Muscle of arm (tissue), 12 donors: ENCODE data around the gene EFHC1. TPM values are rescaled to one million over a fixed set of nuclear protein-coding genes. Genes with fewer than 3 reads are reported as not detected.
A peak's percentile ranks its signal among the peaks of the same experiment; 100 is the strongest.

ENCODE experiments used
- DNase-seq: peaks from one replicate; pipeline ENCODE4 v3.0.0-alpha.2; 2013
- polyA plus RNA-seq, 12 donors: library from polyadenylated mRNA; unstranded; fragments of 120-200 nt; gene quantifications; one replicate each; pipeline ENCODE4 v1.2.1, GENCODE V29; 2013; ENCODE audit not compliant: insufficient read length in 12 of 12

EFHC1 gene
- polyA plus RNA-seq, 12 donors: 14.4 to 72.6 (median 23.4) TPM; not detected in 1

DNA sequence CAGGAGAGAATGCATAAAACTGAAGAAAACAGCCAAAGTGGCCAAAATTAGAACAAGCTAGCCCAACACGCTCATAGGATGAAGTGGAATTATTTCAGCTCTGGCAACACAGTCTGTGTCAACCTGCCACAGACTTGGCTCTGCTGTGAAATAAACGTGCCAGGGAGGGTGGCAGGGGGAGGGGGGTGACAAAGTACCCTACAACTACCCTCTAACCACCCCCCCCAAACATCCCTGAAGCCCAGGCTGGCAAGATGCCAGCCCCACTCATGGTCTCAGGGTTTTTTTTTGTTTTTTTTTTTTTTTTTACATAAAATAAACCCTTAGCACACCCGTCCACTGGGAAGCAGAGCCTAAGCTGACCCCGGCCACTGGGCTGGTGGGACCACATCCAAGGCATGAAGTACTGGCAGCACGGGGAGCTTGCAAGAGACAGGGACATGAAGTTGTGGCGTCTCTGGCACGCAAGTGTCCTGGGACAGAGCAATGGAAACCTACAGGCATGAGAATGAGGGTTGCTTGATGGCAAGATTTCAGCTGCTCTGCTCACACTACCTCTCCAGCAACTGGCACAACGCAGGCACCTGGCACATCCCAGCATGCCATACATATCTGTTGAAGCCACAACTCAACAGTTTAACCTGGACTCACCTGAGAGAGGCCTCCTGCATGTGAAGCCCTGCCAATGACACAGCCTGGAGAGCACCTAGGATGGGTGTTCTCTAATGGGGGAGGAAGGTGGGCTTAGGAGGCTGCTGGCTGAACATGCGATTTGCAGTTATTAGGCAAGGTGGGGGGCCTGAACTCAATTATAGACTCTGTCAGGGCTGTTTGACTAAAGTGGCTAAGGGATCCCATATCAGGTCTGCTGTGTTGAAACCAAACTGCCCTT, 80.3 kb downstream of the EFHC1 start:
- no peak for DNase-seq

DNA sequence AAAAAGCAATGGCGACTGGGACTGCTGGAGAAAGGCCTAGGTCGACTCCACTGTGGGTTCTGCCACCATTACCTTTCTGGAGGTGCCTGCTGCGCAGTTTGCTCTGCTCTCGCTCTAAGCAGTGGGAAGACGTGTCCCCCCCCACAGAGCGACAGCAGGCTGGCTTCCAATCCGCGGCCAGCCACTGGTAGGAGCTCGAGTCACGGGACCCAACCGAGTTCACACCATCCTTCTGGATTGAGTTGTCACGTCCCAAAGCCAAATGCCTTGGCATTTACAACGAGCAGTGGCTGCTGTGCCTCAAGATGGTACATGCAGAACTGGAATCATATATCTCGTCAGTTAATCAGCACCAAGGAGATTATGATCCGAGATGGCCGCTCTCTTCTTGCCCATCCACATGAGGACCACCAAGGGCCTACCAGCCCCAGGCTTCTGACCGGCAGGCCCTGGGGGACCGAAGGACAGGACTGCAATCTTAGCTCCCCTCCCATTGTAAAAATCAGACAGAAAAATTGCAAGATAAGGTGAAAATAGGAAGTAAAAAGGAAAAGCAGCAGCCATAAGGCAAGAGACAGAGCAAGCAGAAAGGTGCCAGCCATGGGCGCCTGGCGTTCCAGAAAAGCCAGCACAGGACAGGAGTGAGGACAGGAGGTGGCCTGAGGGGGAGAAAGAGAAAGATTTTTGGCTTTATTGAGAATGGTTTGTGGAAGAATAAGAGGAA, 82.3 kb downstream of the EFHC1 start:
- DNase-seq: no peak

DNA sequence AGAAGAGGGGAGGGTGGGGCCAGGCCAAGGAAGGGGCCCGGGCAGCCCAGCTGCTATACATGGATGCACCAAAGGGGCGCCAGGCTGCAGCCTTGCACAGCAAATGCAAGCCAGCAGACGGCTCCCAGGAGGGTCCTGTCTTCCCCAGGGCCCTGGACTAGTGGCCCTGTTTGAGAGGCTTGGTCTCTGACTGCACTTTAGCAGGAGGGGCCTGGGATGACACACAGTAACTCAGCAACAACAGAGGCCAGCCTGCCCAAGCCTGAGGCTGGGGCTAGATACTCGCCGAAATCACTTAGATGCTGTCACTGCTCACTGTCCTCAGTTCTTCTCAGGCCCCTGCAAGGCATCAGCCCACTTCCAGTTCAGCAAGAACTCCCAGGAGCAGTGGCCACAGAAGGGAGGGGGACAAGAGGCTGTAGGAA, 83.2 kb downstream of the EFHC1 start:
- no peak for DNase-seq

DNA sequence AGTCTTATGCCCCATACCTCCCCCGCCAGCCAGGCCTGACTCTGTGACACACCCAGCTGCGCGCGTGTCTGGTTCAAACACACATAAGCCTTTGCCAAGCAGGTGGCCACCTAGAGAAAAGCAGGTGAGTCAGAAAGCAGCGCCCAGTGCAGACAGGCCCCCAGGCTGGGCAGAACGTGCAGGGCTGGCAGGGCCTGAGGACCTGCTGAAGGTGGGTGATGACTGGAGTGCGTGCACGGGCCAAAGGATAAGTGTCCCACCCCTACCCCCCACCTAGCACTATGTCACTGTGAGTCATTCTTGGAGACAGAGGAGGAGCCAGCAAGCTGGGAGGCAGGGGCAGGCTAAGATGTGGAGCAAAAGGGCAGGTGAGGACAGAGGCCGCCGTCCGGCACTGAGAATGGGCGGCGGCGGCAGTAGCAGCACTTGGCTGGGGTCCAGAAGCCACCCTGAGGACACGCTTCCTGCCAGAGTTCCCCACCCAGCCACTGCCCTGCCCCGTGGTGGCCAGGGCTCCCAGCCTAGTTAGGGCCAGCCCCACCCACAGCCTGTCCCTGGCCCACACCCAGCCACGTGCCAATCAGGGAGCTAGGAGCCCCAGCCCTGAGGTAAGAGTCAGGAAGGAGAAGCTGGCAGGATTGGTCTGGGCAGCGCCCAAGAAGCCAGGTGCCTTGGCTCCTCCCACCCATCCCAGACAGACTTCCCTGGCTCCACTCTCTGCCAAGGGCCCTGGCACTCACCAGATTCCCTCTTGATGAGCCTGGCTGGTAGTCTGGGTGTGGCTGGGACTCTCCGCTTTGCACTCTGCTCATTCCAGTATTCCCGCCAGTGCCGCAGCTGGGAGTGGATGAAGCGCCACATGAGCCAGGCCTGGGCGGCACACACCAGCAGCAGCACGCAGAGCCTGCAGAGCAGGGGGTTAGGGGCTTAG, 84.0 kb downstream of the EFHC1 start:
- DNase-seq: peak; percentile 44

DNA sequence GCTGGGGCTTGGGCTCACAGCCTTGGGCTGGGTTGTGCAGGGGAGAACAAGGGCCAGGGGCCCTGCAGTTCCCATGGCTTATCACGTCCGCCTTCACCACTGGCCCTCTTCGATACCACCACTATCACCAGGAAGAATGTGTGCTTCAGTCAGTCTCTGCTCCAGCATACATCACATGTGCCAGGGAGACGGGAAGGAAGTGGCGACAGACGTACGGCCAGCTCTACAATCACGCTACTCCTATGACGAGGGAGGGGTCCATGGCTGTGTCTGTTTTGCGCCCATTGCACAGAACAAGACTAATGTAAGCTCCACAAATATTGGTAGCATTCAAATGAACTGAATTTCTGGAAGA, 84.6 kb downstream of the EFHC1 start:
- no peak for DNase-seq

DNA sequence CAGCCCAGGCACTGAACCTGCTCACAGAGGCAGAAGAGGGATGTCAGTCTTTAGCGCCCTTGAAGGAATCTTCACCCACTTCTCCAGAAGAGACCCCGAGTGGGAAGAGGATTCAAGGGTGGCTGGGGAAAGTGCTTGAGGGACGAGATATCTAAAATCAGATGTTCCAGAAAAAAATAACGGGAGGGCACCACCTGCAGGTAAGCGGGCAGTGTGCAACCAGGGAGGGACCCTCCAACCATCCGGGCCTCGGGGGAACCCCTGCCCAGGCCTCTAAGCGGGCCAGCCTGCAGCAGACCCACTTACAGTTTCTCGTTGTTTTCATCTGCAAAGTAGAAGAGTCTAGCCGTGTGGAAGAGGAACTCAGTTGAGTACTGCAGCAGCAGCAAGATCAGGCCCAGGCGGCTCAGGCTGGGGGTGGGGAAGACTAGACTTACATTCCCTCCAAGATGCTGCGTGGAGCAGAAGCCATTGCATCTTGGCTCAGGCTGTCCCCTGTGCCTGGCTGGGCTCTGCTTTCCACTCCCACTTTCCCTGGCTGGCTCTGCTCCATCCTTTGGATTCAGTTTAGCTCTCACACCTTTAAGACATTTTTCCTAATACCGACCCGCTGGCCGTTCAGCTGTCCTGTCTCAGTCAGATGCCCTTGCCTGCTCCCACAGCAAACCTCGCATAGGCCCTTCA, 85.7 kb downstream of the EFHC1 start:
- peak; percentile 63 for DNase-seq

DNA sequence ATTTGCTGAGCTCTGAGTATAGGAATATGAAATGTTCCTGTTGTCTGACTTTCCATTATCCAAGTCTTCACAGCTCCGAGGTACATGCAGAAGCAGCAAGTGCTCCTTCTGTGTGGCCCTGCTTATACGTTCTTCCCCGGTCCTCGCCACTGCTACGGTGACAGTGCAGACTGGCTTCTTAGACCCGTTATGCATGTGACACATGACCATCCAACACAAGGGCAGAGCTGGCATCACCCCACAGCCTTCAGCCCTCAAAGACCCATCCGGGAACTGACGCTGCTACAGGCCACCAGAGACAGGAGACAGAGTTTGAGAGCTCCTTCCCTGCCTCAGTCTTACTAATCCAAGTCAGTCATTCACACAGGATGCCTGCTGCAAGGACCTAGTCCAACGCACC, 86.3 kb downstream of the EFHC1 start:
- DNase-seq: no peak

DNA sequence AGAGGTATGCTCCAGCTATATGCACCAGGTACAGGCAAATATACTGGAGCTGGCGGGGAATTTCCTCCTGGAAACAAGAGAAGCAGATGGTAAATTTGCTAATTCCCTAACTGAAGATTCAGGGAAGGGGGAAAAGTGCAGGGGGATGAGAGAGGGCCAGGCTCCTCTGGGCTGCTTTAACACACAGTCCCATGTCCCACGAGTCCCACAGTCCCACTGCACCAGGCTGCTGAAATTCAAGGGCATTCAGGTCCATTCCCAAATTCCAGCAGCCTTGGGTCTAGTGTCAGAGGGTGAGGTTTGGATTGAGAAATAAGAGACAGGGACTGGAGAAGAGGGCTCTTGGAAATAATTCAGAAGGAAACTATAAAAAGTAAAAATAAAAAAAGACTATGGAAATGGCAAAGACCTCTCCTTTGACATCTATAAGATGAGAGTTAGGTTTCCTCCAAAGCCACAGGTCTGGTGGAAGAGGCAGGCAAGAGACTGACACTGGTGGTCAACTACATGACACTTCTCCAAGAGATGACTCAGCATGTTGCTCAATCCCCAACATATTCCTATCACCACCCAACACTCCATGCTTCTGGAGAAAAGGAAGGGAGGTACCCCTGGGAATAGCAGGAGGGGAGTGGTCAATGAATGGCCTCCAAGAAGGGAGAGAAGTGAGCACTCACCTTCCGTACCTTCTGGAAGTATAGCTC, 87.6 kb downstream of the EFHC1 start:
- no peak for DNase-seq

DNA sequence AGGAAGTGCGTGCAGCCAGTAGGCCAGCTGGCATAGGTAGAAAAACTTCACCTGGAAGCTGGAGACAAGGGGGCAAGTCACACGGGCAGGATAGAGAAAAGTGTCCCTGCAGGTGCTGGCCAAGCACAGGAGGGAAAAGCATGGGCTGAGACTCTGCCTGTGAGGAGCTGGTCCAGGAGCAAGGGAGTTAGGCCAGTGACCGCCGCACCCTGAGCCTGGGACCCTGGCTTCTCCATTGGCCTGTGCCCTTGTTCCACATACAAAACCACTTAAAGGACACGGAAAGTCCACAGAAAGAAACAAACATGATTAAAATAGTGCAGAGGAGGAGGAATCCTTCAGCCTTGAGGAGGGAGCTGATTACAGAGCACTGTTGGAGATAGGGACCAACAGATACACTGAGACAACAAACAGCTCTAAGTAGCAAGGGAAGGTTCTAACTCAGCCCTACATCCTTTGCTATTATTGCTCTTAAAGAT, 88.2 kb downstream of the EFHC1 start:
- no peak for DNase-seq

DNA sequence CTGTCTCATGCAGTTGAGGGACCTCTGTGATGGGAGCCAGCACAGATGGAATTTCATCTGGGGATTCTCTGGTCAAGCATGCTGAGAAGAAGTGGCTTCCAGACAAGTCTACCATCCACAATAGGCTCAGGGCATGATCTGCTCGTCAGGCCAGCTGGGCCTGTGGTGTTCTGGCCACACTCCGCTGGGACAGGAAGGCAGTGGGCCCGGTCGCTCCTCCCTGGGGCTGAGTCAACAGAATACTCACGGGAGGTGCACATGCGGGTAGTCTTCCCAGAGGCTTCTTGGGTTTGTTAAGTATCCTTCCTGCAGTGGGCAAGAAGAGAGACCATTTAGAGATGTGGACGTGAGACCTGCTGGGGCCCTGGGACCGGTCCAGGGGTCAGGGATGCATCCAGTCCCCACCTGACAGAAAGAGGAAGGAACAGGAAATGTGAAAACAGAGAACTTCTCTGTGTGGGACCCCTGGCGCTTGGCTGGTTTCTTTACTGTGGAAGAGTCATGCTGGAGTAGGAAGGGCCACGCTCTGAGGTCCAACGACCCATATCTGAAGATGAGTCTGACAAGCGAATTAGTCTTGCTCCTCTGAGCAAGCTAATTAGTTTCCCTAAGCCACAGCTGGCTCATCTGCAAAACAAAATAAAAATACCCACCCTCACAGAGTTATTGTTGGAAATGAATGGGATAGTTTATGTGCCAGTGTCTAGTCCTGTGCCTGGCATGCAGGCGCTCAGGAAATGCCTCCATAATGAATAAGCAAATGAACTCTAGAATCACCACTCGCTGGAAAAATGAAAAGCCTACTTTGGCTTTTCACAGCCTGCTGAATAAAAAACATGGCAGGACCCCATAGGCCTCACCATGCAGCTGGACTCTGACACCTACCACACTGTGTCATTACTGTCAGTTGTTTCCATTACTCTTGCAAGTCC, 89.4 kb downstream of the EFHC1 start:
- DNase-seq: no peak

DNA sequence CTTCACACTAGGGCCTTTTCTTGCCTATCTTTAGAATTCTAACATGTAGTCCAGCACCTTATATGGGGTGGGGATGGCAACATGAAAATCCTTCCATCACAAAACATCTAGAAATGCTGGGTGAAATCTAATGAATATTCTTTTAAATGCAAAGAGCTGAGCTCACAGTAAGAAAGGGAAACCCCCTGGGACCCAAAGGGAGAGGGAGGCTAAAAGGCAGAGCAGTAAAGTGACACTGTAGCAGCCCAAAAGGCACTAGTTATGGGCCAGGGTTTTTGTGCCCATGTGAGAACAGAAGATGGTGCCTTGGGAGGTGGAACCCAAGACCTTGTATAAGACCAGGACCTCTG, 90.0 kb downstream of the EFHC1 start:
- no peak for DNase-seq

DNA sequence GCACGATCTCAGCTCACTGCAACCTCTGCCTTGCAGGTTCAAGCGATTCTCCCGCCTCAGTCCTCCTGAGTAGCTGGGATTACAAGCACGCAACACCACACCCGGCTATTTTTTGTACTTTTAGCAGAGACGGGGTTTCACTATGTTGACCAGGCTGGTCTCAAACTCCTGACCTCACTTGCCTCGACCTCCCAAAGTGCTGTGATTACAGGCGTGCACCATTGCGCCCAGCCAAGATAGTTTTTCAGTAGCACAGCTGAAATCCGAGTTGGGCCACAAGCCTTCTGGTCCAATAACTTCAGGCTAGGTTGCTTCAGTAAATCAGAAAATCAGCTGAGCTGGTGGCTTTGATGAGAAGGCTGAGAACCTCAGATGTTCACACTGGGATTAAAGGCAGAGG, 91.0 kb downstream of the EFHC1 start:
- DNase-seq: no peak

DNA sequence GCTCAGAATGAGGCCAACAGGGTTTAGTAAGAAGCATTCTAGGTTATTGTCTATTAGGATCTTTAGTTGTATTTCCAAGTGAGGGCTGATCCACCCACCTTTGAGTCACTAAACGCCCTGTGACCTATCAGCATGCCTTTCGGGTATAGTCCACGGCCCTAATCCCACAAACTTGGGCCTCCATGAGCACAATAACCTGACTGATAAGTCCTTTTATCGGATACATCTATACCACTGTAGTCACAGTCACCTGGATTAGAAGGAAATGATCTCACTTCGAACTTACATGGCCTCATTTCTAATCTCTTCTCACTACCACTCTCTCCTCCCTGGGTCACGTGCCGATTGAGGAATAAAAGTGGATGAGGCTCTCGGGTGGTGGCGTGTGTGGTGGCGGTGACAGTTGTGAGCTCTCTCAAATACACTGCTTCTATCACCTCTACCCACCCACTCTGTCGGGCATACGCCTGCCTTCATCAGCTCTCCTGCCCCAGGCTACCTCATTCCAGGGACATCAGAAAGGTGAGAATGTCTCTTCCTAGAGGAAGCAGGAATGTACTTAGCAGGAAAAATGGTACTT, 91.5 kb downstream of the EFHC1 start:
- no peak for DNase-seq

DNA sequence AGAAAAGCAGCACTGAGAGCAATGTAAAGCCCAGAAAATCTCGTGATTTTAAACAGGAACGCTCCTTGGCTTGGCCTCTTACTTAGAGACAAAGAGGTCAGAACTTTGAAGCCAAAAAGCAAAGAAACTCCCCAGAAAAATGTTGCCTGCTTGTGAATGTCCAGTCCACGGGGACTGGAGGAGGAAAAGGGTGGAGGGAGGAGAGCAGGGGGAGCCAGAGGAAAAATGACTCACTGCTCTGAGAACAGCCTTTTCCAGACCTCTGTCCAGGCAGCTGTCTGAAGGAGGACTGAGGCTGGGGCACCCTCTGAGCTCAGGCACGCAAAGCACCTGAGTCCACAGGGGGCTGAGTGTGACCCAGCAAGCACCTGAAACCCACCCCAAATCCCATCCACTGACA, 92.1 kb downstream of the EFHC1 start:
- peak; percentile 87 for DNase-seq

DNA sequence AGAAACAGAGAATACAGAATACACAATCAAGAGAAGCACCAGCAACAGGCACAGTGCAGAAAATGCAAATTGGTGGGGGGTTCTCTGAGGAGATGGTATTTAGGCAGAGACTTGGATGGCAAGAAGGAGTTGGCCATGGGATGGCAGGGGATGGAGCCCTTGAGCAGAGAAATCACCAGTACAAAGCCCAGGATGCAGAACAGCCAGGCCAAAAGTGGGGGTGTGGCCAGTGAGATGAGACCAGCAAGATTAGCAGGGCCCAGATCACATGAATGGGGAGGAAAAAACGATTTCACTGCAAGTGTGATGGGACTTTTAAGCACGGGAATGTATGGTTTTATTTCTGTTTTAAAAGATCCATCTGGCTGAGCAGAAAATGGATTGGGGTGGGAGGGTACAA, 93.3 kb downstream of the EFHC1 start:
- no peak for DNase-seq

DNA sequence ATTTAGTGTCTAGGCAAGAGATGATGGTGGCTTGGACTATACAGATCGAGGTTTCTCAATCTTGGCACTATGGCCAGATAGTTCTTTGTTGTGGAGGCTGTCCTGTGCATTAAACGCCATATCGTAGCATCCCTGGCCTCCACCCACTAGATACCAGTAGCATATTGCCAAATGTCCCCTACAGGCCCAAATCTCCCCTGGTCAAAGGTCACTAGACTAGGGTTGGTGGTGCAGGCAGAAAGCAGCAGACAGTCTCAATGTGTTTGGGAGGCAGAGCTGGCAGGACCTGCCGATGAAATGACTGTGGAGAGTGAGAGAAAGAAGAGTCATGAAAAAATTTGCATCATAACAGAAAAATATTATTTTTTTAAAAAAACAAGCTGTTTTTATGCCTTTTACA, 93.8 kb downstream of the EFHC1 start:
- no peak for DNase-seq

DNA sequence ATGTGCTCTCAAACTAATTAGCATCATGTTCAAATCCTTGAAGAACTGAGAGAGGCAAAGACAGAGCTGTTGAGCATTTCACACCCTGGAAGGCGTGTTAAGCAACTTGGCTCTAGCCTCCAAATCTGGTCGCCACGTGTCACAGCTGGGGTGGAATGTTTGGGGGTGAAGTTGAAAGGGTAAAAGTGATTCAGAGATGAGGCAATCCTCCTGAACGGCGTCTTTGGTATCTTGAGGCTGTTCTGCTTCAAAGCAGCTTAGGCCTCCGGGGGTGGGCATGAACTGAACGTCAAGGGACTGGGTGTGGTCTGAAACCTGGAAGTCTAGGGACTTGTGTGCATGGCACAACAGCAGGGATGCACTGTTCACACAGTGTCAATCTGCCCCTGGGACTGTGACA, 94.4 kb downstream of the EFHC1 start:
- no peak for DNase-seq

DNA sequence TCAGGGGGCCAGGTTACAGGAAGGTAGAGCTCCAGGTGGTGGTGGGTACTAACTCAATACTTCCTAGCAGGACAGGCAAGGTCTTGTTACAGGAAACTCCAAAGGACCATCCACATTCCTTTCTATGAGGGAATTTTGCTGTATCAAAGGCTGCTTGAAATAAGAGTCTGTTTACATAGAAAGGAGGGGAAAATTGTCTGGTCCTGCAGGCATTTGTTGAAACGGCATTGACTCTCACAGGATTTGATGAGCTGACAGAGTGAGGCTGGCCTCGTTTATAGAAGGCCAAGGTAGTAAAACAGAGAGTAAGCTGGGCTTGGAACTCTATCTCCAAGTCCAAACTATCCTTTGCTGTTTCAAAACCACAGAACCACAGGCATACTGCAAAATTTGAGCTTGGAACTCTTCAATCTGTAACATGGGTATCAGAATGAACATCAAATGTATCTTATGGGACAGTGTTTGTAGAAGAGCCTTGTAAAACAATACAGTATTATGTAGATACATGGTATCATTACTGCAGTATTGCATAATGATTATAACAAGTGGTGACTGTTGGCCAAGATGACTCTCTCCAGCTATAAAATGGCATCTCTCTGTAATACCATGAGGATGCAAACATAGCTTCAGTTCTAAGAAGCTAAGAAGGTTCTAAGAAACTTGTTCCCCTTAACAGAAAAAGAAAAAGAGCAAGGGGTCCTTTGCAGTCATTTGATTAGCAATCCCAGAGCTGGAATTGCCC, 95.2 kb downstream of the EFHC1 start:
- DNase-seq: no peak

DNA sequence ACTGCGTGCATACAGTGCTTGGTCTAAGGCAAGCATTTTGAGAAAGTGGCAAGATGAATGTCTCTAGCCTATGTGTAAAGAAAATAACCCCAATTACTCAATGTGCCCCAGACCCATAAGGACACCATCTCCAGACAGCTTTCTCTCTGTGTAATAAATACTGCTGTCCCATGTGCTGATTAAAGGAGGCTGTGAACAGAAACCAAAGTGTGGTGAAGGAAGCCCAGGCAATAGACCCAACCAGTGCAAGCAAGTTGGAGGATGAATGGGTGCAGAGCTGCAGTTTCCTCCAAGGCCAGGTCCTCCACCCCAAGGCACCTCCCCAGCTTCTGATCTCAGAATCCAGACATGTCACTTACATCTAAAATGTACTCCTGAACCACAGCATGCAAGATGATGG, 96.1 kb downstream of the EFHC1 start:
- no peak for DNase-seq
